Astrocyte of the hippocampus (primary cell): ENCODE data around the gene GASK1B.

Source experiments
- DNase-seq: peaks from one replicate; pipeline ENCODE4 v3.0.0; 2011; ENCODE audit warnings: low read depth, low spot score

The GASK1B gene

GRCh38 chr4:158146736-158147135 is 26.1 kb downstream of the GASK1B start:
- DNase-seq = no peak

GRCh38 chr4:158139086-158139485 is 33.7 kb downstream of the GASK1B start:
- no peak for DNase-seq

GRCh38 chr4:158134222-158134621 is 38.6 kb downstream of the GASK1B start:
- DNase-seq = no peak

DNA sequence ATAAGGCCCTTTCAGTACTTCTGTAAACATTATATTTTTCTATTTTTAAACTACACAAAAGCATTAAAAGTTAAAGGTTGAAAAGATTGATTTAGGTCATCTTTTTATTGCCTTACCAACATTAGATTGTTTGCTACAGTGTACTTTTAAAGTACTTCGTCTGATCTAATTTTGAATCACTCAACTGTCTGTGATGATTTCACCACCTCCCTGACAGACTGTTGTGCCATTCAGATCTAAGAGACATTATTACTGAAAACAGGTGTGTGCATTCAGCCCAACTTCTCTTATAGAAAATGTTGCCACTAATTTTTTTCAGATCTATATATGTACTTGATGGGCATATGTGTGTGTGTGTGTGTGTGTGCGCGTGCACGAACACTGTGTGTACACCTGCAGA is 39.3 kb downstream of the GASK1B start:
- DNase-seq = no peak

DNA sequence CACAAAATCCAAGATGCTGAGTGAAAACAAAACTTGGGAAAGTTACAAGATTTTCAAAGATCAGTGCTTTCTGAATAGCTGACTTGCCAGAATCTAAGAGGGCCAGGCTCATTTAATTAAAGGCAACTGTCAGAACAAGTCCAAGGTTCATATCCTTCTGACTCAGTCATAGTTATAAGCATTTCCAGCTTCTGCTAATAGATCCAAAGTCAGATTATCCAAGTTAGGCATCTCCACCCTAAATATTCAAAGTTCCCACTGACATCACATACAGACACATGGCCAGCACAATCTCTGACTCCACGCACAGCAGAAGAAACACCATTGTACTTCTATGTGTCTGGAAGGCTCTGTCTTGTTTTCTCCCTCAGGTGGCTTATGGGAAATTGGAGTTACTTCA is 41.8 kb downstream of the GASK1B start:
- DNase-seq = no peak

DNA sequence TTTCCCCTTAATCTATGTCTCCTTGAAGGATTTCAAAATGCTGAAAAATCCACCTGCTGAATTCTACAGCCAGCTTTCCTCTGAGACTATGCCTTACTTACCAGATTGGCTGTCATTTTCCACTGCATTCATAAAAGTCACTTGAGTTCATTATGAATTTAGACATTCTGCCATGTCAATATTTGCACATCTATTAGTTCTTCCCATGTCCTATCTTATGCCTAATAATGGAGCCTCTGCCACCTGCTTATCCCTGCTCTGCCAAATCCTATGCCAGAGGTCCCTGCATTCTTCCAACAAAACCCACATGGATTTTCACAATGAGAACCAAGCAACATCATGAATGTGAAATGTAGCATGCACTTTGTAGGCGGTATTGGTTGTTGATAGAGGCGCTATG is 42.6 kb downstream of the GASK1B start:
- DNase-seq = no peak

- peak; percentile 15 for DNase-seq
Measured at GRCh38 chr4:158129694-158130093, 43.1 kb downstream of the GASK1B start.

DNA sequence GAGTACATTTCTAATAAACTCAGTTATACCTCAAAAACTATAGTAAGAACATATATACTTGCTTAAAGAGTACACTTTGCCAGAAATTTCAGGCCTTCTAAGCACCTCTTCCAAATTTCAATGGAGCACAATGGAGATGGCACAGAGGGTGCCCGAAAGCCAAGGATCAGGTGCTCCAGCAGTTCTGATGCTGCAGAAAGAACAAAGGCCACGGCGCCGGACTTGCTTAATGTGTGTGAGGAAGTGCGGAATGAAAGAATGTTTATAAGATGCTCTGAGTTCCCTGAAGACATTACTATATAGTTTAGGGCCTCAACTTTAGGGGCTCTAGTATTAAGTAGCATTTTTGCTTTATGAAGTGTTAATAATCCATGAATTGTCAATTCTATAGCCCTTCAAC is 44.3 kb downstream of the GASK1B start:
- no peak for DNase-seq

GRCh38 chr4:158125310-158125709 is 47.5 kb downstream of the GASK1B start:
- DNase-seq = peak; percentile 2
